NCI-H1436 (cell line): Measurements from ENCODE around the gene ACTR10.

Source experiments
- DNase-seq: peaks from one replicate; lab custom pipeline; 2025; lab: John Stamatoyannopoulos, UW

Gene ACTR10

DNA sequence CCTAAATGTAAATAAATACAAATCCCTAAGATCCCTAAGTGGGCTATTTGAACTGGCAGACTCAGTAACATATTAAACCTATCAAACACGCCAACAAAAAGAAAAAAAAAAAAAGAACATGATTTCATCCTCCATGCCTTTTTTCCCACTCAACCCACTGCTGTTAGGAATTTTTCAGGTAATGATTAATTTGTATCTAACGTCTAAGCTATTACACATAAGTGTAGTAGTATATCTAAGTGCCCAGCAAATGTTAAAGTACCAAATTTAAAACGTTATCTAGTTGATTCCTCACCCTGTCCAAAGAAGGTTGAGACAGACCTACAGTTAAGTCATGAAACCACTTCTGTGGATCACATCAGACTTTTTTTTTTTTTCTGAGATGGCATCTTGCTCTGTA, 82.0 kb downstream of the ACTR10 start:
- DNase-seq: no peak

DNA sequence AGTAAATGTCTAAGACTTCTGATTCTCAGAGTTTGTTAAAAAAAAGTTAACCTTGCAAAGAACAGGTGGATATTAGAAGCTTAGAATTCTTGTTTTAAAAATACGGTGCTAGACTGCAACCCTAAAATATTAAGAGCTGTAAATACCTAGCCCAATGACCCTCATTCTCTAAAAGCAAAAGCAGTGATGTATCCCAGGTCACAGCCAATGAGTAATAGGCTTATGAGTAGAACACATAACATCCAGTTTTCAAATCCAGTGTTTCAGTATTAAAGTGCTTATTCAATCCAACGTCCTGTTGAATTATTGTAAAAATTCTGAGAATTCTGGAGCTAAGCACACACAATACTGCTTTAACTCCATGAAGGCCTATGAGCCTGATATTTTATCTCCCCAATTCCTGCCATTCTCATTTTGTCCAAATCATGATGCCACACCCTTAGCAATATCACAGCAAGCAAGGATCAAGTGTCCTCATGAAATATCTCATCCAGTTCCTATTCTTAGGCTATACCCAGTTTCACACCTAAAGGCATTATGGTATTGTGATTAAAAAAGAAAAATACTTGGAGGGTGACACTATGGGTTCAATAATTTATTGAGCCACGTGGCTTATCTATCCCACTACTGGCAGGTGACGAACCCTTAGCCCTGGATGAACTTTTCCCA, 83.1 kb downstream of the ACTR10 start:
- DNase-seq: no peak

DNA sequence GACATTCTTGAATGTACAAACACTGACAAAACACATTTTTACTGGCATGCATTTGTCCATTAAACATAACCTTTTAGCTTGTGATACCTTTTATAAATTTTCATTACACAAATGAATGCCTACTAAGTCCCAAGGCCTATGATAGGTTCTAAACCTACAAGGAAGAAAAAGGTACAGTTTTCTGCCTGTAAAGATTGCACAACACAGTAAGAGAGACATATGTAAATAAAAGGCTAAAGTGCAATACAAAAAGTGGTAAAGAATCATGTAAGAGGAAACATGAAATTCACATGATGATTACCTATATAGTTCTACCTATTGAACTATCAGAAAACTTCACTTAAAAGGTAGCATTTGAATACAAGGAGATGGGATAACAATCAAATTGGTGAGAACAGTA, 83.8 kb downstream of the ACTR10 start:
- no peak for DNase-seq

DNA sequence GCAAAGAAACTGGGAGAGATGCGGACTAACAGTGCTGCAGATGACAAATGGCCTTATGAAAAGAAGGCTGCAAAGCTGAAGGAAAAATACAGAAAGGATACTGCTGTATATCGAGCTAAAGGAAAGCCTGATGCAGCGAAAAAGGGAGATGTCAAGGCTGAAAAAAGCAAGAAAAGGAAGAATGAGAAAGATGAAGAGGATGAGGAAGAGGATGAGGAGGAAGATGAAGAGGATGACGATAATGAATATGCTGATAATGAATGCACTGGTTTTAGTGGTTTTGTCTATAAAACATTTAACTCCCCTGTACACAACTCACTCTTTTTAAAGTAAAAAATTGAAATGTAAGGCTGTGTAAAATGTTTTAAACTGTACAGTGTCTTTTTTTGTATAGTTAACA, 85.2 kb downstream of the ACTR10 start:
- no peak for DNase-seq
